Keratinocyte (primary cell): Measurements from ENCODE around the gene PEMT.

ENCODE experiments used
- EZH2 ChIP-seq: IDR thresholded peaks from one replicate; pipeline ENCODE4 v1.6.1; 2012; ENCODE audit warnings: inconsistent platforms, mild to moderate bottlenecking, low read length, moderate library complexity
- TF ChIP-seq, protein P1 (sequence below), 3 experiments: IDR thresholded peaks in 1 of 3; conservative IDR thresholded peaks in 1 of 3; optimal IDR thresholded peaks in 1 of 3; 2 replicates in 2 of 3; 3 replicates in 1 of 3; pipeline versions ENCODE3 to v1.5.1; 2011; ENCODE audit warnings: low read length in 3 of 3, mild to moderate bottlenecking in 3 of 3, moderate library complexity in 2 of 3, control low read depth in 1 of 3, inconsistent platforms in 1 of 3; ENCODE audit not compliant: insufficient read depth in 2 of 3; ENCODE audit errors: extremely low read depth in 1 of 3

GRCh38 chr17:17540278-17540906 is 51.1 kb downstream of the PEMT start:
- TF ChIP-seq, protein P1, sequence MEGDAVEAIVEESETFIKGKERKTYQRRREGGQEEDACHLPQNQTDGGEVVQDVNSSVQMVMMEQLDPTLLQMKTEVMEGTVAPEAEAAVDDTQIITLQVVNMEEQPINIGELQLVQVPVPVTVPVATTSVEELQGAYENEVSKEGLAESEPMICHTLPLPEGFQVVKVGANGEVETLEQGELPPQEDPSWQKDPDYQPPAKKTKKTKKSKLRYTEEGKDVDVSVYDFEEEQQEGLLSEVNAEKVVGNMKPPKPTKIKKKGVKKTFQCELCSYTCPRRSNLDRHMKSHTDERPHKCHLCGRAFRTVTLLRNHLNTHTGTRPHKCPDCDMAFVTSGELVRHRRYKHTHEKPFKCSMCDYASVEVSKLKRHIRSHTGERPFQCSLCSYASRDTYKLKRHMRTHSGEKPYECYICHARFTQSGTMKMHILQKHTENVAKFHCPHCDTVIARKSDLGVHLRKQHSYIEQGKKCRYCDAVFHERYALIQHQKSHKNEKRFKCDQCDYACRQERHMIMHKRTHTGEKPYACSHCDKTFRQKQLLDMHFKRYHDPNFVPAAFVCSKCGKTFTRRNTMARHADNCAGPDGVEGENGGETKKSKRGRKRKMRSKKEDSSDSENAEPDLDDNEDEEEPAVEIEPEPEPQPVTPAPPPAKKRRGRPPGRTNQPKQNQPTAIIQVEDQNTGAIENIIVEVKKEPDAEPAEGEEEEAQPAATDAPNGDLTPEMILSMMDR (optimal IDR thresholded peaks at IDR 0.05 in 1 of 3, IDR thresholded peaks at IDR 0.05 in 1 of 3, conservative IDR thresholded peaks at IDR 0.05 in 1 of 3; ENCODE audit: extremely low read depth in 1 of 3, insufficient read depth in 2 of 3, low read length in 3 of 3), result no peak
- TF ChIP-seq EZH2, result no peak
